Metanephros (tissue), 2 donors: ENCODE measurements around the gene NUP98. TPM values are rescaled to one million over a fixed set of nuclear protein-coding genes. Genes with fewer than 3 reads are reported as not detected.

Experiments used
- small RNA-seq: library from RNA; depleted of rRNA; stranded (forward); fragments of <200 nt; gene quantifications from one replicate; pipeline ENCODE3, GENCODE V24; 2014; ENCODE audit warnings: low replicate concordance
- total RNA-seq: library from RNA; depleted of rRNA; stranded (reverse); fragments of >200 nt; gene quantifications from one replicate; pipeline ENCODE4 v1.2.3, GENCODE V29; 2014

NUP98 gene
- total RNA-seq: 116 TPM

GRCh38 chr11:3797329-3798090, at the start of gene NUP98:
NUP98 (minus strand) TSS chr11:3797554; CDS start chr11:3782117, 15,437 bp downstream.

DNA sequence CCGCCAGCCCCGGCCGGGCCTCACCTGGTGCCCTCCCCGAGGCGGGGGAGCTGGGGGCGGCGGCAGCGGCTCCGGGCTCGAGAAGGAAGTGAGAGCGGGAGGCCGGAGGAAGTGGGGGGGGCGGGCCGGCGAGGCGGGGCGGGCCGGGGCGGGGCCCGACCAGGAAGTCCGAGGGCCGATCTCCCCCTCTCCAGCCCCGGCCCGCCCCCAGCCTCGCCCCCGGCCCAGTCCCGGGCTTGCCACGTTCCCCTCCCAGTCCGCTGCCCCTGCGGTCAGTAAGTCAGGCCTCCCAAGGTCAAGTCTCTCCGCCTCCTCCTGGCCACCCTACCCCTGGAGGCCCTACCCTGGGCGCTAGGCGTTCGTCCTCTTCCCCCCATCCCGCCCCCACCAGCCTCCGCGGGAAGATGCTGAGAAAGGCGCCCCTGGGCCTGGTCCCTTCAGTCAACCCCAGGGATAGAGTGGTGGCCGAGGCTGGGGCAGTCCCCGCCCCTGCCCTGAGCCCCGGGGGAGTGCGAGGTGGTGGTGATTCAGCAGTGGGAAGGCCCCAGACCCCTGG, 43.6 kb upstream of the NUP98 start, which contains the start of gene RHOG:
RHOG (minus strand) TSS at position 90 of the 556 bp plus-strand sequence. CDS start 12,821 bp downstream, outside the sequence.

DNA sequence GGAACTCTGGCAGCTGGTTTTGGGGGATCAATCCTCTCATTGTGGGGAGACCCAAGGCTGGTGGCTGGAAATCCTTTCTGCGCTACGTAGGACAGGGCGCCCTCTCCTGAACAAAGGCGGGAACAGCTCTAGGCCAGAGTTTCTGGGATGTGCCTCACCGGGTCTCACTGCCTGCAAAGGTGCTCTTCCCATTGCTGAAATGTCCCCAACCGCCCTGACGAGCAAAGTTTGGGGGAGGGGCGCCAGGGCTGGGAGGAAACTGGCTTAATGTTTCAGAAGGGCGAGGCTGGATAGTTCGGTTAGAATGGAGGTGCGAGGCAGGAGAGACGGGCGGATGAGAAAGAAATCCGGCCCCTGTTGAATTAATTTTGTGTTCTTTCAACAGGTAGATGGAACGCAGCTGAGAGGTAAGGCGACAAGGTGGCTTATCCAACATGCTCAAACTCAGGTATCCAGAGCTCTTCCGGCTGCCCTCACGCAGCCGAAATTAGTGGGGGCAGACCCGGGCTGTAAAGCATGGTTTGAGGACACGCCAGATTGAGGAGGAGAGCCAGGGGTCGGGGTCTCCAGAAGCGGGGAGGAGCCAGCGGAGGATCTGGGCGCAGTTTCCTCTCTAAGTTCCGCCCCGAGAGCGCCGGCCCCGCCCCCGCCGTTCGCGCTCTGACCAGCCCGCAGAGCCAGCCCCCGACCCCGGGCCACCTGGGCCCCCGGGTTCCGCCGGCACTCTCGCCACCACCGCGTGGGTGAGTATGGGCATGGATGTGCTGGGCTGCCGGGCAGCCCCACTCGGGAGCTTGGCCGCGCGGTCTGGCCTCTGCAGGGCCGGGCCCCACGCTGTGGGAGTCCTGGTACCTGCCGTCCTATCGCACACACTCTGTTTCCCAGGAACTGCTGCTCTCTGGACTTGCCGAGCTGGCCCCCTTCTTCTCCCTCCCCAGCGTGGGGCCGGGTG, 10.8 kb upstream of the NUP98 start, which contains the start of gene PGAP2:
PGAP2 (plus strand) TSS at position 652 of the 952 bp plus-strand sequence. CDS start 2,700 bp downstream, outside the sequence.

DNA sequence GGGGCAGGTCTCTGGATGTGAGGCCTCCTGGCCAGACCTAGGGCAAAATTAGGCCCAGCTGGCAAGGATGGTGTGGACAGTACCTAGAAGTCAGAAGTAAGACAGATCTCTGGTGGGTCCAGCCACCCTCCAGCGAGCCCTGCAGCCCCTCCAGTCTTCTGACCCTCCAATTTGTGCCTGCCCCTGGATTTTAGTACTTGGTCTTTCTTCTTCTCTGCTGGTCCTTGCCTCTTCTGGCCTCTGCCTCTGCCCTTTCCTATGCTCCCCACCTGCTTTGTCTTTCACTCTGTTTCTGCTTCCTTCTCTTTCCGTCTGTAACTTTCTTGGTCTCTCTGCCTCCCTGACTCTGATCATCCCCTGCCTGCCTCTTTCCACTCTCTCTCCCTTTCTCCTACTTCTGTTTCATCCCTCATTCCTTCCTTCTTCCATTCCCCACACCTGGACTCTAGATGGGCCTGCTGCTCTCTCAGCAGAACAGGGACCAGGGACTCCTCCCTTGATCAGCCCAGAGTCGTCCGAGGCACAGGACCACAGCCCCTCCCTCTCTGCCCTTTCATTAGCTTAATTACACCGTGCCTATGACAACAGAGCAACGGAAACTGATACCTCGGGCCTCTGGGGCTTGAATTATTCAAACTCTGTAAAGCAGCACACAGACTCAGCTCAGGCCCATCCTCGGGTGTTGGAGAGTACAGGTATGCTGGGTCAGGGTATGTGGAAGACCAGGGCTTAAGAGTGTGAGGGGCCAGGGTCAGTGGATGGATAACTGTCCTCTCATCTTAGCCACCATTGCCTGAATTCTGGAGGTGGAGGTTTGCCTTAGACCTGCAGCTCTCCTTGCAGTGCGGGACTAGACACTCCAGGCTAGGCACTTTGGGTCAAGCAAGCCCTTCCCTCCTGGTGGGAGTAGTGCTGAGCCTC, 125.8 kb downstream of the NUP98 start, which contains the start of gene CHRNA10:
CHRNA10 (minus strand) TSS at position 51 of the 921 bp plus-strand sequence. CDS start 72 bp downstream, outside the sequence.

GRCh38 chr11:3644817-3645235, 152.5 kb downstream of the NUP98 start, which contains the start of gene ART1:
ART1 (plus strand) TSS chr11:3645128; CDS start chr11:3659214, 14,086 bp downstream.

DNA sequence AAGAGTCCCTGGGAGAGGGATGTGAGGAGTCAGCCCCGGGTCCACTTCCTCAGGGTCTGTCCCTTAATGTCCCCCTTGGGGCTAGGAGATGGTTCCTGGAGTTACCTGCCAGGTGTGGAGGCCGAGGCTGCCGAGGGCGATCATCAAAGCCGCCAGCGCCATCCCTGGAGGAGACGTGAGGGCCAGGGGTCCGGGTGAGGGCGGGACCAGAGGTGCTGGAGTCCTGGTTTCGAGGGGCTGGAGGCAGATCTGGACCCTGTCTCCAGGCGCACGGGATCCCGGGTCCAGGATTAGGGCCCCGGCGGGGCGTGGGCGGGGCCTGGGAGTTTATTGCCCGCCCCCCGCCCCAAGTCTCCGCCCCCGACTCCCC, 155.7 kb downstream of the NUP98 start, which contains the start of gene ART5:
ART5 (minus strand) TSS at position 292 of the 370 bp plus-strand sequence; CDS start at position 162, 130 bp downstream.

Small RNAs within 50 kb of the gene (small RNA-seq; reads per million reads assigned to genes)
- gene RF00019: not detected
- not detected for gene RNU6-1143P
- not detected for gene RNU7-50P

Other genes with a start within 250 kb of the NUP98 start
- 1.8 TPM for gene ART5, start 155.6 kb downstream of the NUP98 start, total RNA-seq
- gene ART1, start 152.4 kb downstream of the NUP98 start, total RNA-seq: 3.3 TPM
- 0.82 TPM for gene CHRNA10, start 126.2 kb downstream of the NUP98 start, total RNA-seq
- 28.1 TPM for gene PGAP2, start 11.0 kb upstream of the NUP98 start, total RNA-seq
- 17.7 TPM for gene RHOG, start 43.4 kb upstream of the NUP98 start, total RNA-seq
- gene STIM1, start 58.1 kb upstream of the NUP98 start, total RNA-seq: 45.3 TPM